ENCODE results near the gene SMAP1.

DNA sequence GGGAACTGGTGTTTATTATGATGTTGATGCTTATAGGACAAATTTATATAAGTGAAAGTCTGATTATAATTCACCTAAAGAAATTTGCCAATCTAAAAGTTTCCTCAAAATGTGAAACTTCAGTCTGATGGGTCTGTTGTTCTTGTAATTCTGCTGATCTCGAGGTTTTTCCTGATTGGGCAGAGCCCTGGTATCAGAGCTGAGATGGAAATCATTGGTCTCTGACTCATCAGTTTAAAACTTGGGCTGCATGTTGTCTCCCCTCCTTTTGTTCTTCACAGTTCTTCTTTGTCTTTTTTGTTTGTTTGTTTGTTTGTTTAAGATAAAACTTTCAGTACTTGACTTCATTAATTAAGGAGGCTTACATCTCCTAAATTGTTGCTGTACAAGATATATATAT lies 5.9 kb downstream of the SMAP1 start:
- TF ChIP-seq EZH2 (IDR thresholded peaks at IDR 0.05; ENCODE audit: insufficient read depth, poor library complexity, severe bottlenecking) (no peak), EZH2phosphoT487 (IDR thresholded peaks at IDR 0.05; ENCODE audit: insufficient read depth, low read depth) (no peak)

All from GM23248 (cell line).